Thyroid gland (tissue), 4 donors: ENCODE measurements around the gene FAM83F. TPM values are rescaled to one million over a fixed set of nuclear protein-coding genes. Genes with fewer than 3 reads are reported as not detected.
A peak's percentile ranks its signal among the peaks of the same experiment; 100 is the strongest.

ENCODE experiments used
- DNase-seq, 2 donors: peaks; one replicate each; pipeline ENCODE4 v3.0.0-alpha.2; 2019
- H3K27ac ChIP-seq, 3 donors: fragments of 200-600 bp; sonication (generic); 1 replicate in 2 of 3; 2 replicates in 1 of 3; pipeline ENCODE4 v1.5.1; 2016 to 2019; ENCODE audit warnings: mild to moderate bottlenecking in 1 of 3, moderate library complexity in 1 of 3
- H3K27me3 ChIP-seq: fragments of 200-600 bp; sonication (generic); one replicate; pipeline ENCODE4 v1.5.1; 2019
- H3K36me3 ChIP-seq, 2 donors: fragments of 200-600 bp; sonication (generic); one replicate each; pipeline ENCODE4 v1.5.1; 2016 to 2019
- H3K4me1 ChIP-seq, 2 donors: fragments of 200-600 bp; sonication (generic); one replicate each; pipeline ENCODE4 v1.5.1; 2017 to 2019
- H3K4me3 ChIP-seq, 3 donors: fragments of 200-600 bp; sonication (generic); replicated peaks in 1 of 3; 1 replicate in 2 of 3; 2 replicates in 1 of 3; pipeline ENCODE4 v1.5.1; 2016; ENCODE audit warnings: mild to moderate bottlenecking in 1 of 3
- H3K9me3 ChIP-seq: fragments of 200-600 bp; sonication (generic); one replicate; pipeline ENCODE4 v1.5.1; 2017
- CTCF ChIP-seq, 6 experiments: fragments of 200-600 bp in 3 of 6; fragments of 450-650 bp in 3 of 6; sonication (generic) in 3 of 6; IDR thresholded peaks; one replicate each; pipeline ENCODE4 v1.5.1; 2016 to 2019; ENCODE audit warnings: antibody characterized with exemption in 6 of 6, mild to moderate bottlenecking in 2 of 6, inconsistent platforms in 1 of 6, moderate library complexity in 1 of 6
- POLR2A ChIP-seq, 2 donors: fragments of 450-650 bp; IDR thresholded peaks; one replicate each; pipeline ENCODE4 v1.6.1; 2017; ENCODE audit warnings: antibody characterized with exemption in 2 of 2, mild to moderate bottlenecking in 2 of 2, moderate library complexity in 1 of 2
- WGBS, 2 donors: methylation state at CpG; one replicate each; pipeline ENCODE4 v1.1.5; 2017; 5-methylcytosine and 5-hydroxymethylcytosine counted together
- intact Hi-C: fragments of 100-400 bp; cut with DNase I; formaldehyde crosslinking; loops from one replicate; pipeline ENCODE4 v1.15.1; 2023
- total RNA-seq, 4 donors: library from RNA; depleted of rRNA; stranded (reverse); fragments of >200 nt; gene quantifications; one replicate each; pipeline ENCODE4 v1.2.3, GENCODE V29; 2016

FAM83F gene
- total RNA-seq, 4 donors from 2014 or later = 19.2 to 35.6 (median 26.1) TPM

- H3K36me3 ChIP-seq = peaks cover 10 to 16% of the 10 kb centered on the region in 2 donors
- DNase-seq = no peak
- no peak overlapping the region for H3K27ac ChIP-seq
- H3K4me1 ChIP-seq = peaks cover 4 to 24% of the 10 kb centered on the region in 2 donors
- no peaks in the 10 kb centered on the region for H3K27me3 ChIP-seq
- no peak for TF ChIP-seq POLR2A (IDR thresholded peaks at IDR 0.05)
- no peak for TF ChIP-seq CTCF (IDR thresholded peaks at IDR 0.05)
- intact Hi-C loops = loop anchor here (5.0 kb wide), 1 partner anchor 484 kb away; no protein-coding TSS in a partner anchor
- H3K9me3 ChIP-seq = no peaks in the 10 kb centered on the region
- 83 to 87% methylated on average over 6 to 7 of the region's 7 CpGs for WGBS, 2 donors
- H3K4me3 ChIP-seq = no peak overlapping the region
These were observed 26.2 kb downstream of the FAM83F start for GRCh38 chr22:40020956-40021355.

GRCh38 chr22:40021401-40022000, 26.7 kb downstream of the FAM83F start:
- Histone ChIP-seq H3K27me3 (no peaks in the 10 kb centered on the region), H3K27ac (peak overlapping the region in 2 of 3 donors; percentile 20 to 43), H3K4me1 (peaks cover 0 to 18% of the 10 kb centered on the region in 2 donors), H3K4me3 (no peak overlapping the region), H3K9me3 (no peaks in the 10 kb centered on the region), H3K36me3 (peaks cover 10 to 16% of the 10 kb centered on the region in 2 donors)
- WGBS, 2 donors = 78 to 90% methylated on average over 14 to 24 of the region's 34 CpGs
- no peak for TF ChIP-seq CTCF (IDR thresholded peaks at IDR 0.05)
- TF ChIP-seq POLR2A (IDR thresholded peaks at IDR 0.05) = no peak
- DNase-seq = peak in 1 of 2 donors; percentile 10
- intact Hi-C loops = loop anchor here (5.0 kb wide), 1 partner anchor 484 kb away; no protein-coding TSS in a partner anchor

- intact Hi-C loops = loop anchor here (5.0 kb wide), 1 partner anchor 485 kb away; no protein-coding TSS in a partner anchor
- Histone ChIP-seq H3K27ac (peak overlapping the region in 2 of 3 donors; percentile 20 to 43), H3K27me3 (no peaks in the 10 kb centered on the region), H3K9me3 (no peaks in the 10 kb centered on the region), H3K4me1 (peaks cover 12 to 21% of the 10 kb centered on the region in 2 donors), H3K4me3 (no peak overlapping the region), H3K36me3 (peaks cover 10 to 16% of the 10 kb centered on the region in 2 donors)
- 69 to 87% methylated on average over 6 to 10 of the region's 11 CpGs for WGBS, 2 donors
- DNase-seq = peak; percentile 27 to 55
- TF ChIP-seq POLR2A (IDR thresholded peaks at IDR 0.05) = no peak
- no peak for TF ChIP-seq CTCF (IDR thresholded peaks at IDR 0.05)
These were observed 27.9 kb downstream of the FAM83F start for GRCh38 chr22:40022536-40023240.

GRCh38 chr22:40023341-40023841, 28.6 kb downstream of the FAM83F start:
- 80 to 82% methylated on average over 14 to 16 of the region's 16 CpGs for WGBS, 2 donors
- TF ChIP-seq CTCF (IDR thresholded peaks at IDR 0.05) (no peak), POLR2A (IDR thresholded peaks at IDR 0.05) (no peak)
- peak overlapping the region in 1 of 3 donors; percentile 15 for H3K27ac ChIP-seq

More at GRCh38 chr22:40023341-40023841, 28.6 kb downstream of the FAM83F start:
- Histone ChIP-seq H3K36me3 (peaks cover 10 to 16% of the 10 kb centered on the region in 2 donors), H3K4me3 (no peak overlapping the region), H3K4me1 (peaks cover 19 to 28% of the 10 kb centered on the region in 2 donors), H3K27me3 (no peaks in the 10 kb centered on the region), H3K9me3 (no peaks in the 10 kb centered on the region)
- intact Hi-C loops = loop anchor here (5.0 kb wide), 1 partner anchor 486 kb away; no protein-coding TSS in a partner anchor
- no peak for DNase-seq
